Aorta (tissue), 5 donors: Measurements from ENCODE around the gene VKORC1L1. TPM values are rescaled to one million over a fixed set of nuclear protein-coding genes. Genes with fewer than 3 reads are reported as not detected.
"Not testable (repeated sequence)": the region's sequence is repeated elsewhere in the genome, so short reads cannot be mapped to it uniquely, and the experiment has no call there.

Experiments used
- ATAC-seq: fragments of 200-7000 bp; cut with Tn5 transposase; one replicate; pipeline ENCODE4 v1.9.1; 2022; ENCODE audit warnings: moderate library complexity; ENCODE audit not compliant: low FRiP score
- DNase-seq, 2 donors: peaks; one replicate each; pipeline ENCODE4 v3.0.0-alpha.2; 2020
- H3K27ac ChIP-seq, 2 donors: one replicate each; pipeline ENCODE4 v1.5.1; 2013; ENCODE audit warnings: low read length in 2 of 2, mild to moderate bottlenecking in 2 of 2, moderate library complexity in 2 of 2, control low read depth in 1 of 2, inconsistent platforms in 1 of 2, low read depth in 1 of 2
- H3K27me3 ChIP-seq, 2 donors: one replicate each; pipeline ENCODE4 v1.6.1; 2013; ENCODE audit warnings: control low read depth in 1 of 2, low read length in 1 of 2, mild to moderate bottlenecking in 1 of 2, moderate library complexity in 1 of 2; ENCODE audit not compliant: insufficient read depth in 2 of 2, control insufficient read depth in 1 of 2
- H3K36me3 ChIP-seq, 2 donors: one replicate each; pipeline ENCODE4 v1.6.1; 2013; ENCODE audit warnings: control low read depth in 1 of 2, low read length in 1 of 2, mild to moderate bottlenecking in 1 of 2; ENCODE audit not compliant: insufficient read depth in 2 of 2, control insufficient read depth in 1 of 2
- H3K4me1 ChIP-seq, 2 donors: one replicate each; pipeline ENCODE4 v1.6.1; 2013; ENCODE audit warnings: low read length in 2 of 2, control low read depth in 1 of 2, mild to moderate bottlenecking in 1 of 2, moderate library complexity in 1 of 2; ENCODE audit not compliant: insufficient read depth in 2 of 2, control insufficient read depth in 1 of 2
- H3K4me3 ChIP-seq, 2 donors: one replicate each; pipeline ENCODE4 v1.5.1; 2013; ENCODE audit warnings: low read length in 2 of 2, control low read depth in 1 of 2, mild to moderate bottlenecking in 1 of 2
- H3K9me3 ChIP-seq: one replicate; pipeline ENCODE4 v1.6.1; 2013; ENCODE audit warnings: mild to moderate bottlenecking, low read length; ENCODE audit not compliant: control insufficient read depth
- WGBS, 2 donors: extraction: QIAGEN DNeasy Blood & Tissue Kit; methylation state at CpG; one replicate each; pipeline ENCODE4 v1.1.7; 2013; 5-methylcytosine and 5-hydroxymethylcytosine counted together
- intact Hi-C, 2 donors: fragments of 100-400 bp; cut with DNase I; formaldehyde crosslinking; loops; one replicate each; pipeline versions ENCODE4 v1.14.2 to v1.15.0; 2022
- polyA plus RNA-seq, 2 donors: library from polyadenylated mRNA; stranded (reverse); fragments of 200-250 nt; gene quantifications; one replicate each; pipeline ENCODE4 v1.2.3, GENCODE V29; 2013
- total RNA-seq, 2 donors: library from RNA; stranded (reverse); fragmentation: NEBNext Ultra II Directional; extraction: Animal tissue kit (Norgen Biotek cat#: 25700); gene quantifications; one replicate each; pipeline ENCODE4 v1.2.1, GENCODE V29; 2021
- donor health status: healthy with polysubstance abuse.
- donor health status: Bipolar disorder and iron deficiency.
- donor health status: DM: no; HTN: no; CAD: no.
- donor health status: DM: no; HTN: no; CAD: no.
- donor health status: DM: yes; HTN: yes; CAD: no.

The VKORC1L1 gene
- total and polyA plus RNA-seq, 4 donors: 10.0 to 21.9 (median 16.7) TPM

GRCh38 chr7:65962033-65962432 is 89.2 kb downstream of the VKORC1L1 start:
- no peaks in the 10 kb centered on the region for H3K9me3 ChIP-seq
- intact Hi-C loops: no loop called here
- ATAC-seq (no peak), DNase-seq (peak in 1 of 2 donors; percentile 27)
- peaks cover 7 to 9% of the 10 kb centered on the region in 2 donors for H3K36me3 ChIP-seq
- H3K4me3 ChIP-seq: no peak overlapping the region
- WGBS, 2 donors: 84 to 91% methylated on average over 6 of the region's 6 CpGs
- no peaks in the 10 kb centered on the region for H3K27me3 ChIP-seq
- H3K27ac ChIP-seq: no peak overlapping the region
- no peaks in the 10 kb centered on the region for H3K4me1 ChIP-seq

GRCh38 chr7:65964671-65965070 is 91.8 kb downstream of the VKORC1L1 start:
- intact Hi-C loops: not testable (repeated sequence)
- DNase-seq: peak in 1 of 2 donors; percentile 12

GRCh38 chr7:65966146-65966545 is 93.3 kb downstream of the VKORC1L1 start:
- WGBS, 2 donors: 95 to 96% methylated on average over 6 of the region's 6 CpGs
- no peak overlapping the region for H3K27ac ChIP-seq
- no peaks in the 10 kb centered on the region for H3K4me1 ChIP-seq
- no peak overlapping the region for H3K4me3 ChIP-seq
- no peaks in the 10 kb centered on the region for H3K9me3 ChIP-seq
- H3K36me3 ChIP-seq: peaks cover 3 to 7% of the 10 kb centered on the region in 2 donors
- no peaks in the 10 kb centered on the region for H3K27me3 ChIP-seq
- DNase-seq: peak in 1 of 2 donors; percentile 20
- intact Hi-C loops: no loop called here
- no peak for ATAC-seq

More at GRCh38 chr7:65964671-65965070, 91.8 kb downstream of the VKORC1L1 start:
- not testable (repeated sequence) for H3K4me1 ChIP-seq, H3K27me3 ChIP-seq, ATAC-seq, H3K36me3 ChIP-seq, H3K9me3 ChIP-seq, H3K27ac ChIP-seq, H3K4me3 ChIP-seq
- 87 to 88% methylated on average over 3 of the region's 3 CpGs for WGBS, 2 donors

GRCh38 chr7:65967361-65968155 is 94.7 kb downstream of the VKORC1L1 start:
- Histone ChIP-seq H3K4me1 (no peaks in the 10 kb centered on the region), H3K36me3 (peaks cover 3 to 6% of the 10 kb centered on the region in 2 donors), H3K27ac (no peak overlapping the region), H3K4me3 (no peak overlapping the region), H3K27me3 (no peaks in the 10 kb centered on the region), H3K9me3 (no peaks in the 10 kb centered on the region)
- 92 to 94% methylated on average over 17 of the region's 17 CpGs for WGBS, 2 donors
- intact Hi-C loops: no loop called here
- DNase-seq (peak in 1 of 2 donors; percentile 37), ATAC-seq (no peak)

GRCh38 chr7:65968256-65969185 is 95.6 kb downstream of the VKORC1L1 start:
- no peak for ATAC-seq
- Histone ChIP-seq H3K36me3 (peaks cover 3 to 9% of the 10 kb centered on the region in 2 donors), H3K4me1 (no peaks in the 10 kb centered on the region), H3K27me3 (no peaks in the 10 kb centered on the region), H3K4me3 (no peak overlapping the region), H3K27ac (no peak overlapping the region), H3K9me3 (no peaks in the 10 kb centered on the region)
- DNase-seq: peak in 1 of 2 donors; percentile 68
- intact Hi-C loops: no loop called here
- 91 to 92% methylated on average over 26 of the region's 26 CpGs for WGBS, 2 donors

- intact Hi-C loops: loop anchor here in 1 of 2 donors (10.0 kb wide), 1 partner anchor 226 kb away; no protein-coding TSS in a partner anchor
- 93 to 94% methylated on average over 8 of the region's 8 CpGs for WGBS, 2 donors
- peak in 1 of 2 donors; percentile 41 for DNase-seq
- Histone ChIP-seq H3K4me3 (no peak overlapping the region), H3K4me1 (no peaks in the 10 kb centered on the region), H3K36me3 (peaks cover 3 to 17% of the 10 kb centered on the region in 2 donors), H3K27me3 (no peaks in the 10 kb centered on the region), H3K27ac (no peak overlapping the region), H3K9me3 (no peaks in the 10 kb centered on the region)
- ATAC-seq: no peak
These were observed 98.1 kb downstream of the VKORC1L1 start for GRCh38 chr7:65971021-65971420.

- no peak overlapping the region for H3K4me3 ChIP-seq
- peaks cover 0 to 12% of the 10 kb centered on the region in 2 donors for H3K36me3 ChIP-seq
- no peaks in the 10 kb centered on the region for H3K9me3 ChIP-seq
- 94 to 96% methylated on average over 13 of the region's 13 CpGs for WGBS, 2 donors
- no peak overlapping the region for H3K27ac ChIP-seq
- H3K27me3 ChIP-seq: no peaks in the 10 kb centered on the region
- ATAC-seq: no peak
- peak in 1 of 2 donors; percentile 58 for DNase-seq
- no peaks in the 10 kb centered on the region for H3K4me1 ChIP-seq
- intact Hi-C loops: loop anchor here in 1 of 2 donors (10.0 kb wide), 1 partner anchor 228 kb away; no protein-coding TSS in a partner anchor
These were observed 100.1 kb downstream of the VKORC1L1 start for GRCh38 chr7:65972976-65973375.

- 93 to 94% methylated on average over 29 of the region's 29 CpGs for WGBS, 2 donors
- no peak for ATAC-seq
- peak in 1 of 2 donors; percentile 75 for DNase-seq
- intact Hi-C loops: loop anchor here in 1 of 2 donors (10.0 kb wide), 1 partner anchor 229 kb away; no protein-coding TSS in a partner anchor
- no peak overlapping the region for H3K27ac ChIP-seq
- H3K27me3 ChIP-seq: no peaks in the 10 kb centered on the region
- peaks cover 0 to 12% of the 10 kb centered on the region in 2 donors for H3K36me3 ChIP-seq
- no peaks in the 10 kb centered on the region for H3K9me3 ChIP-seq
- no peak overlapping the region for H3K4me3 ChIP-seq
- H3K4me1 ChIP-seq: no peaks in the 10 kb centered on the region
These were observed 101.4 kb downstream of the VKORC1L1 start for GRCh38 chr7:65974191-65974801.
